ENCODE measurements around the gene EGR4. TPM values are rescaled to one million over a fixed set of nuclear protein-coding genes. Genes with fewer than 3 reads are reported as not detected.

EGR4 gene
- total RNA-seq, 6 donors from 2014 or later, result 0.10 TPM; not detected in 5

DNA sequence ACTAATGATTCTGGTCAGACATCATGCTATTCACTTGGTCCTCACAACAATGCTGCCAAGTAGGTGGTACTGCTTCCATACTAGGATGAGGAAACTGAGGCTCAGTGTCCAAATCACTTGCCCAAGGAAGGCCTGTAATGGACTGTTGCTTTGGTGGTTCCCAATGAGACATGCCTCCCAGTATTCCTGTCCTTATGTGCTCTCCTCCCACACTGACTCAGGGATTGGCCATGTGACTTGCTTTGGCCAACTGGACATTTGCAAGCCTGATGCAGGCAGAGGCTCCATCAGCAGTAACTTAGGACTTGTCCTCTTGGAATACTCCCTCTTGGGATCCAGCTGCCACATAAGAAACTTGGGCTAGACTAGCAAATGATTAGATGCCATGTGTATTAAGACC is 12.1 kb downstream of the EGR4 start:
- no peak overlapping the region for H3K27ac ChIP-seq
- H3K4me3 ChIP-seq, result no peak overlapping the region
- DNase-seq (no peak), ATAC-seq (ENCODE audit: low FRiP score in 2 of 2) (no peak)
- peaks cover 0 to 6% (median 1%) of the 10 kb centered on the region in 4 donors for H3K27me3 ChIP-seq
- TF ChIP-seq POLR2A (IDR thresholded peaks at IDR 0.05) (no peak), EP300 (IDR thresholded peaks at IDR 0.05) (no peak), POLR2AphosphoS5 (IDR thresholded peaks at IDR 0.05) (no peak)
- TF ChIP-seq, protein P1, sequence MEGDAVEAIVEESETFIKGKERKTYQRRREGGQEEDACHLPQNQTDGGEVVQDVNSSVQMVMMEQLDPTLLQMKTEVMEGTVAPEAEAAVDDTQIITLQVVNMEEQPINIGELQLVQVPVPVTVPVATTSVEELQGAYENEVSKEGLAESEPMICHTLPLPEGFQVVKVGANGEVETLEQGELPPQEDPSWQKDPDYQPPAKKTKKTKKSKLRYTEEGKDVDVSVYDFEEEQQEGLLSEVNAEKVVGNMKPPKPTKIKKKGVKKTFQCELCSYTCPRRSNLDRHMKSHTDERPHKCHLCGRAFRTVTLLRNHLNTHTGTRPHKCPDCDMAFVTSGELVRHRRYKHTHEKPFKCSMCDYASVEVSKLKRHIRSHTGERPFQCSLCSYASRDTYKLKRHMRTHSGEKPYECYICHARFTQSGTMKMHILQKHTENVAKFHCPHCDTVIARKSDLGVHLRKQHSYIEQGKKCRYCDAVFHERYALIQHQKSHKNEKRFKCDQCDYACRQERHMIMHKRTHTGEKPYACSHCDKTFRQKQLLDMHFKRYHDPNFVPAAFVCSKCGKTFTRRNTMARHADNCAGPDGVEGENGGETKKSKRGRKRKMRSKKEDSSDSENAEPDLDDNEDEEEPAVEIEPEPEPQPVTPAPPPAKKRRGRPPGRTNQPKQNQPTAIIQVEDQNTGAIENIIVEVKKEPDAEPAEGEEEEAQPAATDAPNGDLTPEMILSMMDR (IDR thresholded peaks at IDR 0.05), result no peak
- peaks cover 11 to 21% (median 19%) of the 10 kb centered on the region in 4 donors for H3K4me1 ChIP-seq
- H3K9me3 ChIP-seq, result no peaks in the 10 kb centered on the region
- no peaks in the 10 kb centered on the region for H3K36me3 ChIP-seq

DNA sequence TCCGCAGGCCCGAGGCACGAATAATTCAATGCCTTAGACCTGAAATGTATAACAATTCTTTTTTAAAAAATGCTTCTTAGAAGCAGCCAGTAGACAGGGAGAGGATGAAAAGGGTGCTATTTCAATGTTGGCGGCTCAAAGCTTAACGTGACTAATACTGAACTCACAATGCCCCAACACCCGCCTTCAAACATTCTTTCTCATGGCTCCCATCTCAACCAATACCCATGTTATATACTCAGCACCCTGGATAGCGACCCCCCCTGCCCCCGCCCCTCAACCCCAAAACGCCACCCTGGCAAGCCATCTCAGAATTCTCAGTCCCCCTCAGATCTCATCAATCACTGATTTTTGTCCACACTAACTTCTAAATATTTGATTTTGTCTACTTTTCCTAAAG is 13.5 kb downstream of the EGR4 start:
- peaks cover 9 to 16% (median 15%) of the 10 kb centered on the region in 4 donors for H3K4me1 ChIP-seq
- H3K27me3 ChIP-seq, result peaks cover 0 to 6% (median 1%) of the 10 kb centered on the region in 4 donors
- 71 to 83% methylated on average over 9 of the region's 9 CpGs for WGBS, 2 donors
- H3K9me3 ChIP-seq, result no peaks in the 10 kb centered on the region
- no peak for TF ChIP-seq POLR2AphosphoS5 (IDR thresholded peaks at IDR 0.05)
- TF ChIP-seq EP300 (IDR thresholded peaks at IDR 0.05), result no peak
- TF ChIP-seq, protein P1 (IDR thresholded peaks at IDR 0.05), result no peak
- no peak for TF ChIP-seq POLR2A (IDR thresholded peaks at IDR 0.05)
- H3K27ac ChIP-seq, result no peak overlapping the region
- no peaks in the 10 kb centered on the region for H3K36me3 ChIP-seq
- no peak overlapping the region for H3K4me3 ChIP-seq
- DNase-seq (no peak), ATAC-seq (ENCODE audit: low FRiP score in 2 of 2) (no peak)

DNA sequence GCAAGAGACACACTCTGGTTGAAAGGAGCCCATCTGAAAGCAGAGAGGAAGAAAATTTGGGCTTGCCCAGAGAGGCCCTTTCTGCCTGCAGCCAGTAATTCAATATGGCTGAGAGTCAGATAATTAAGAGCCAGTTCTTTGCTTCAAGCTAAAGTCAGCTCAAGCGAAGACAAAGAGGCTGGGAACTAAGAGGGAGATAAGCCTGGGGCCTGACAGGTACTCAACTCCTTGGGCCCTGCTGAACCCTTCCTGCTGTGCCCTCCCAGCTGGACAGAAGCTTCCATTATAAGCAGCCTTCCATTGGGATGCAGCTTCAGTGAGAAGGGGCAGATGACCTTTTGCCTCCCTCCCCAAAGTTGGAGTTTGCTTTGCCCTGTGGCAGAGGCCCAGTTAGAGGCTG is 21.1 kb downstream of the EGR4 start:
- ATAC-seq (ENCODE audit: low FRiP score in 2 of 2) (no peak), DNase-seq (no peak)
- H3K27me3 ChIP-seq, result peaks cover 0 to 18% (median 1%) of the 10 kb centered on the region in 4 donors
- TF ChIP-seq POLR2AphosphoS5 (IDR thresholded peaks at IDR 0.05), result no peak
- TF ChIP-seq POLR2A (IDR thresholded peaks at IDR 0.05), result no peak
- peaks cover 5 to 13% (median 6%) of the 10 kb centered on the region in 4 donors for H3K4me1 ChIP-seq
- no peak overlapping the region for H3K27ac ChIP-seq
- H3K36me3 ChIP-seq, result no peaks in the 10 kb centered on the region
- H3K4me3 ChIP-seq, result no peak overlapping the region
- 67 to 93% methylated on average over 1 of the region's 1 CpG for WGBS, 2 donors
- H3K9me3 ChIP-seq, result no peaks in the 10 kb centered on the region

DNA sequence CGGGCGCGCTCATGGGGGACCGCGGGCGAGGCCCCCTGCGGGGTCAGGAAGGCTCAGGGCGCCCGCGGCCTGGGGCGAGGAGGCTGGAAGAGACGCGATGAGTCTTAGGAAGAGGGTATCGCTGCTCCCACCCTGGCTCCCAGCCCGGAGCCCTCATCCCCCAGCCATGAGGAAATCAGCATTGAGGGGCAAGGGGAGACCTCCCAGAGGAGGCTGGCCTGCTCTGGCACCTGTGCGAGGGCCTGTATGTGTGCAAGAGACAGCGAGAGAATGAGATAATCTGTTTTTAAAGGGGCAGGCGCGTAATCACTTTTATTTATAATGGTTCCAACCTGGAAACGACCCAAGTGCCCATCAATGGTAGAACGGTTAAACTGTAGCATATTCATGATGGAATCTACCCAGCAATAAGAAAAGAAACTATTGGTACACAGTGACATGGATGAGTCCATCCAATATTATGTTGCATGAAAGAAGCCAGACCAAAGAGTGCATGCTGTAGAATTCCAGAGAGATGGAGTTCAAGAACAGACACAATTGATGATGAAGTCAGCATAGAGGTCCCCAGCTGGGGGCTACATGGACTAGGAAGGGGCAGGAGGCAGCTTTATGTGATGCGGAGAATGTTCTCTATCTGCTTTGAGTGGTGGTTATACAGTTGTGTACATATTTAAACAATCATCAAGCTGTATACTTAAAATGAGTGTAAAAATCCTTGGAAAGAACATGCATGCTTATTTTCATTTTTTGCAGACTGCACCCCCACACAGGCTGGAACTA is 23.5 kb downstream of the EGR4 start:
- no peak overlapping the region for H3K27ac ChIP-seq
- ATAC-seq (ENCODE audit: low FRiP score in 2 of 2) (no peak), DNase-seq (no peak)
- TF ChIP-seq POLR2AphosphoS5 (IDR thresholded peaks at IDR 0.05), result no peak
- TF ChIP-seq, protein P1 (IDR thresholded peaks at IDR 0.05), result no peak
- no peak for TF ChIP-seq EP300 (IDR thresholded peaks at IDR 0.05)
- TF ChIP-seq POLR2A (IDR thresholded peaks at IDR 0.05), result no peak
- no peaks in the 10 kb centered on the region for H3K9me3 ChIP-seq
- WGBS, 2 donors, result 32 to 52% methylated on average over 9 to 19 of the region's 22 CpGs
- H3K4me3 ChIP-seq, result peak overlapping the region in 3 of 4 donors; percentile 22 to 38 (median 28)
- peaks cover 0 to 18% (median 1%) of the 10 kb centered on the region in 4 donors for H3K27me3 ChIP-seq
- peaks cover 5 to 13% (median 6%) of the 10 kb centered on the region in 4 donors for H3K4me1 ChIP-seq
- no peaks in the 10 kb centered on the region for H3K36me3 ChIP-seq

DNA sequence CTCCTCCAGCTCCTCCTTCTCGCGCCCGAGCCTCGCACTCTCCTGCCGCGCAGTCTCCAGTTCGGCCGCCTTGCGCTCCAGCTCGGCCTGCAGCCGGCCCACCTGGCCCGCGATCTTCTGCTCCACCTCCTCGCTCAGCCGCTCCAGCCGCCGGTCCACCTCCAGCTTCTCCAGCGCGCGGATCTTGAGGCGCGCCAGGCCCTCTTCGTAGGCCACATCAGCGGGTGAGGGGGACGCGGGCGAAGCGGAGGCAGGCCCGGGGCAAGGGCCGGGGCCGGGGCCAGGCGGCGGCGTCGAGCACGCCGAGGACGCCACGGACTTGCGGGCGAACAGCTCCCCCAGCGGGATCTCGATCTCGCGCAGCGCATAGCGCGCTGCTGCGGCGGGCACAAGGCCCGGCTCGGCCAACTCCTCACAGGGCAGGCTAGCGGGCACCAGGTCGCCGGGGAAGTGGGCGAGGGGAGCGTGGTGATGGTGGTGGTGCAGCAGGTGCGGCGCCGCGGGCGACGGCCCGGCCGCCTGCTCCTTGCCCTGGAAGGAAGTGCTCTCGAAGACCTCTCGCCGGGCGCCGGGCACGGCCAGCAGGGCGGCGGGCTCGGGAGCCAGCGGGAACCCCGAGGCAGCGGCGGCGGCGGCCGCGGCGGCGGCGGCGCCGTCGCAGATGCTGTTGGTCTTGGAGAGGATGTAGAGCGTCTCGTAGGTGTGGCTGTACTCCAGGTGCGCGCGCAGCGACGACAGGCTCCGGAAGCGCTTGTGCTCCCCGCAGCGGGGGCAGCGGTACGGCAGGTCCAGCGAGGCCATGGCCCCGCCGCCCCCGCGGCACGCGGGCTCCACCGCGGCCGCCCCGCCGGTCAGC is 24.3 kb downstream of the EGR4 start:
- H3K4me1 ChIP-seq, result peaks cover 5 to 13% (median 6%) of the 10 kb centered on the region in 4 donors
- H3K36me3 ChIP-seq, result no peaks in the 10 kb centered on the region
- 21 to 60% methylated on average over 20 to 62 of the region's 113 CpGs for WGBS, 2 donors
- peak overlapping the region in 3 of 4 donors; percentile 22 to 38 (median 28) for H3K4me3 ChIP-seq
- H3K9me3 ChIP-seq, result no peaks in the 10 kb centered on the region
- no peak overlapping the region for H3K27ac ChIP-seq
- peak in 1 of 2 donors; percentile 16 for ATAC-seq (ENCODE audit: low FRiP score in 2 of 2)
- TF ChIP-seq, protein P1 (IDR thresholded peaks at IDR 0.05), result peak in 2 of 6 experiments; percentile 13 to 19
- no peak for TF ChIP-seq EP300 (IDR thresholded peaks at IDR 0.05)
- peaks cover 0 to 18% (median 1%) of the 10 kb centered on the region in 4 donors for H3K27me3 ChIP-seq
- peak; percentile 35 to 91 for DNase-seq
